AG20443 (cell line): Measurements from ENCODE around the gene AADACL4.
"Not testable (repeated sequence)": the region's sequence is repeated elsewhere in the genome, so short reads cannot be mapped to it uniquely, and the experiment has no call there.

ENCODE experiments used
- DNase-seq: peaks from one replicate; pipeline ENCODE4 v3.0.0; 2012; ENCODE audit warnings: low spot score, mixed read lengths

AADACL4 gene

GRCh38 chr1:12712076-12712475, 68.2 kb downstream of the AADACL4 start:
- no peak for DNase-seq

DNA sequence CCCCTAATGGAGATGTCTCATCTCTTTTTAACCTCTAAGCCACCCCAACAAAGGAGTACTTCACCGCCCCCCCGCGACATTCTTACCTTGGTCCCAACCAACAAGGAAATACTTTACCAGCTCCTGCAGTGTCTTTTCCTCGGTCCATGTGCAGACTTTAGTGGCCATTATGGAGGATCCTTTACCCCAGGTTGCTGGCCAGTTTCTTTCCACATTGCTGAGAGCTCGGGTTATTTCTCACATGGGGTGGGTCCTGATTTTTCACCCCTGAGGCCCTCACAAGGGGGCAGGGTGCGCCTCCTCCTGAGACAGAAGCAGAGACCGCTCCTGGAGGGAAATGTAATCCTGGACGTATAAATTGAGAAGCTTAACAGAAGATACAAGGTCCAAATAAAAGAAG, 69.0 kb downstream of the AADACL4 start:
- no peak for DNase-seq

- DNase-seq, result not testable (repeated sequence)
Observed at GRCh38 chr1:12713651-12714050, 69.8 kb downstream of the AADACL4 start.

DNA sequence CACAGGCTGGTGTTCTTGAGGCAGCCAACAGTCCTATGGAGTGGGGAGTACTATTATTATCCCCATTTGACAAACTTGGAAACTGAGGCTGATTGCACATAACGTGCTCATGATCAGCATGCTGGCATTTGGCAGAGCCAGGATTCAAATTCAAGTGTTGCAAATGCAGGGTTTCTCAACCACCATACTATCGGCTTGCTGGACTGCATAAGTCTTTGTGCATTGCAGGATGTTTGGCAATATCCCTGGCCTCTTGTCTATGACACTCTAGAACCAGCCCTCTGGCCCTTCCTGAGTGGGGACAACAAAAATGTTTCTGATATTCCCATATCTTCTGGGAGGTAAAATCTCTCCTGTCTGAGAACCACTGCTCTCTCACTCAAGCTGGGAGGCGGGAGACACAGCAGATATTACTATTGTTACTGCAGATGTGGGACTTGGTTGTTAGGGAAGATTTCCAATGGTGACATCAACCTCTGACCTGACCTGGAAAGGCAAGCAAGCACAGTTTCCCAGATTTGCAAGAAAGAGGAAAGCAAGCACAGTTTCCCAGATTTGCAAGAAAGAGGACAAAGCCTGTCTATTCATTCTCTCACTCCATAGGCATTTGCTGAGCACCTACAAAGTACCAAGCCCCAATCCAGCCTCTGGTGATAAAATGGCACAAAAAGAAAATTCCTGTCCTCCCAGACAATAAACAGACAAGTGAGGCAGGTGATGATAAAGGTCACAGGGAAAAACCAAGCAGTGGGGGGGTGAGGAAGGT, 71.0 kb downstream of the AADACL4 start:
- no peak for DNase-seq

DNA sequence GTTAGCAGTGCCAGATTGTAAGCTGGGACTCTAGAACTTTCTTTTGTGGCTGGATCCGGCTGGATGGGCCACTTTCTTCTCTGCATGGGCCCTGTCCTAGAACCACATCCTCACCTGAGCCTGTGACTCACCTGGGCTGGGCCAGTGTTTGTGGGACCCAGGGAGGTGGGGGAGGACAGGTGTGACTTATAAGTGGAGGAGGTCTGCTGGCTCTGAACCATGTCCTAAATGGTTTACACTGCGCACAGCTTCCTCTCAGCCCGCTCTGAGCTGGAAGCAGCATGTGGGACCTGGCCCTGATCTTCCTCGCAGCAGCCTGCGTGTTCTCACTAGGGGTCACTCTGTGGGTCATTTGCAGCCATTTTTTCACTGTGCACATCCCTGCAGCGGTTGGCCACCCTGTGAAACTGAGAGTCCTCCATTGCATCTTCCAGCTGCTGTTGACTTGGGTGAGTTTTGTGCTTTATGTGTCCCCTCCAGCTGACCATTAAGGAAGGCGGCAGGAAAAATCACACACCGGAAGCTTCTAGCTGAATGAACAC, 72.1 kb downstream of the AADACL4 start, which contains the start of gene AADACL3:
Gene AADACL3, plus strand, starts transcription at position 215 of the 542 bp plus-strand sequence. Its CDS starts 67 bp downstream, at position 282.
- no peak for DNase-seq
